Peyer's patch (tissue), 4 donors: Measurements from ENCODE around the gene BFSP2. TPM values are rescaled to one million over a fixed set of nuclear protein-coding genes. Genes with fewer than 3 reads are reported as not detected.
A peak's percentile ranks its signal among the peaks of the same experiment; 100 is the strongest.

Experiments used
- DNase-seq, 3 donors: peaks; one replicate each; pipeline ENCODE4 v3.0.0-alpha.2; 2017 to 2019
- H3K27ac ChIP-seq, 4 donors: fragments of 200-600 bp; sonication (generic); one replicate each; pipeline ENCODE4 v1.5.1; 2016 to 2019
- H3K27me3 ChIP-seq, 2 donors: fragments of 200-600 bp; sonication (generic); one replicate each; pipeline ENCODE4 v1.5.1; 2019
- H3K36me3 ChIP-seq, 3 donors: fragments of 200-600 bp; sonication (generic); one replicate each; pipeline ENCODE4 v1.5.1; 2016 to 2019
- H3K4me1 ChIP-seq, 4 donors: fragments of 200-600 bp; sonication (generic); one replicate each; pipeline ENCODE4 v1.5.1; 2016 to 2019
- H3K4me3 ChIP-seq, 4 donors: fragments of 200-600 bp; sonication (generic); 1 replicate in 3 of 4; 2 replicates in 1 of 4; pipeline ENCODE4 v1.5.1; 2016 to 2019; ENCODE audit warnings: mild to moderate bottlenecking in 1 of 4
- H3K9me3 ChIP-seq, 4 donors: fragments of 200-600 bp; sonication (generic); one replicate each; pipeline ENCODE4 v1.5.1; 2016 to 2019; ENCODE audit warnings: mild to moderate bottlenecking in 1 of 4
- POLR2A ChIP-seq, 2 donors: fragments of 450-650 bp; IDR thresholded peaks; one replicate each; pipeline ENCODE4 v1.5.1; 2017; ENCODE audit warnings: antibody characterized with exemption in 2 of 2, mild to moderate bottlenecking in 2 of 2, moderate library complexity in 2 of 2
- total RNA-seq, 4 donors: library from RNA; depleted of rRNA; stranded (reverse); fragments of >200 nt; gene quantifications; one replicate each; pipeline ENCODE4 v1.1.0, GENCODE V29; 2016
- TF ChIP-seq, protein P1 (sequence below), 6 experiments: fragments of 450-650 bp in 4 of 6; fragments of 200-600 bp in 2 of 6; sonication (generic) in 1 of 6; IDR thresholded peaks; one replicate each; pipeline ENCODE4 v1.5.1; 2017 to 2019; ENCODE audit warnings: antibody characterized with exemption in 6 of 6, mild to moderate bottlenecking in 3 of 6, moderate library complexity in 1 of 6

BFSP2 gene
- total RNA-seq, 4 donors from 2014 or later, result not detected

DNA sequence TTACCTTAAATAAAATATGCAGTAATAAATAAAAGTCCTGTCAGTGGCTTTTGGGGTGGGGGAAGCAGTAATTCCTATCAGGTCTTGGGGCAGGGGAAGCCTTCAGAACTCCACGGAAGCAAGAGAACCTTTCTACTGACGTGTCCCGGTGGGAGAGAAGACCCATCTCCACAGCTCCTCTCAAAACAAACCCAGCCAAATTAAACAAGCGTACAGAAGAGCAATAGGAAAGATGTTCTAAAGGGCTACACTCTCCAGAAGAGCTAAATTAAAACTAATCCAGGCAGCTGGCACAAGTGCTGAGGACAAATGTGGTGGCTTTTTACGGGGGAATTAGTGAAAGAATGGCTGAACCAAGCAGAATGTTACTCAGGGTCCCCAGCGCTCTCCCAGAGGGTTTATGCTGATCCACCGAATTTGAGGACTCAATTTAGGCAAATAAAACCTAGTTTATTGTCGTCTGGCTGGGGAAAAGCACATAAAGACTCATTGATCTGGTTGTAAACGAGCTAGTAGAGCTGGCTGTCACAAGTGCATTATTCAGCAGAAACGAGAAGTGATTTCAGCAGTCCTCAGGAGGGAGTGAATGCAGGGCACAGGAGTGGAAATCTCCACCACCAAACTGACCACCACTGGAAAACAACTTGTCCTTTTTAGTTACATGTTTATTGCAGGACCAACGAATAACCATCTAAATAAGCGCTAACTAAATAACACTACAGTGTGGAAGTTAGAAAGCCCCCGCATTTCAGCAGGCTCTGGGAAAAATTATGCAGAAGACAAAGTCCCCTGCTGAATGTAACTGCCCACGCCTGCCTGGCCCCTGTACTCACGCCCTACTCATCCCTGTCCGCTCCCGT lies 13.5 kb downstream of the BFSP2 start:
- H3K36me3 ChIP-seq, result no peaks in the 10 kb centered on the region
- H3K27ac ChIP-seq, result no peak overlapping the region
- DNase-seq, result no peak
- H3K9me3 ChIP-seq, result no peaks in the 10 kb centered on the region
- no peaks in the 10 kb centered on the region for H3K27me3 ChIP-seq
- H3K4me1 ChIP-seq, result no peaks in the 10 kb centered on the region
- peak overlapping the region in 2 of 4 donors; percentile 1 to 9 for H3K4me3 ChIP-seq
- TF ChIP-seq POLR2A (IDR thresholded peaks at IDR 0.05), result no peak
- TF ChIP-seq, protein P1, sequence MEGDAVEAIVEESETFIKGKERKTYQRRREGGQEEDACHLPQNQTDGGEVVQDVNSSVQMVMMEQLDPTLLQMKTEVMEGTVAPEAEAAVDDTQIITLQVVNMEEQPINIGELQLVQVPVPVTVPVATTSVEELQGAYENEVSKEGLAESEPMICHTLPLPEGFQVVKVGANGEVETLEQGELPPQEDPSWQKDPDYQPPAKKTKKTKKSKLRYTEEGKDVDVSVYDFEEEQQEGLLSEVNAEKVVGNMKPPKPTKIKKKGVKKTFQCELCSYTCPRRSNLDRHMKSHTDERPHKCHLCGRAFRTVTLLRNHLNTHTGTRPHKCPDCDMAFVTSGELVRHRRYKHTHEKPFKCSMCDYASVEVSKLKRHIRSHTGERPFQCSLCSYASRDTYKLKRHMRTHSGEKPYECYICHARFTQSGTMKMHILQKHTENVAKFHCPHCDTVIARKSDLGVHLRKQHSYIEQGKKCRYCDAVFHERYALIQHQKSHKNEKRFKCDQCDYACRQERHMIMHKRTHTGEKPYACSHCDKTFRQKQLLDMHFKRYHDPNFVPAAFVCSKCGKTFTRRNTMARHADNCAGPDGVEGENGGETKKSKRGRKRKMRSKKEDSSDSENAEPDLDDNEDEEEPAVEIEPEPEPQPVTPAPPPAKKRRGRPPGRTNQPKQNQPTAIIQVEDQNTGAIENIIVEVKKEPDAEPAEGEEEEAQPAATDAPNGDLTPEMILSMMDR (IDR thresholded peaks at IDR 0.05), result no peak

DNA sequence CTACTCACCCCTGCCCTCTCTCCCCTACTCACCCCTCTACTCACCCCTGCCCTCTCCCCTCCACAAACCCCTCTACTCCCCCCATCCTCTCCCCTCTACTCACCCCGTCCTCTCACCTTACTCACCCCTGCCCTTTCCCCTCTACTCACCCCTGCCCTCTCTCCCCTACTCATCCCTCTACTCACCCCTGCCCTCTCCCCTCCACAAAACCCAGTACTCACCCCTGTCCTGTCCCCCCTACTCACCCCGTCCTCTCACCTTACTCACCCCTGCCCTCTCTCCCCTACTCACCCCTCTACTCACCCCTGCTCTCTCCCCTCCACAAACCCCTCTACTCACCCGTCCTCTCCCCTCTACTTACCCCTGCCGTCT lies 14.2 kb downstream of the BFSP2 start:
- no peak overlapping the region for H3K4me3 ChIP-seq
- no peaks in the 10 kb centered on the region for H3K27me3 ChIP-seq
- DNase-seq, result no peak
- no peaks in the 10 kb centered on the region for H3K9me3 ChIP-seq
- H3K36me3 ChIP-seq, result no peaks in the 10 kb centered on the region
- no peaks in the 10 kb centered on the region for H3K4me1 ChIP-seq
- H3K27ac ChIP-seq, result no peak overlapping the region
- TF ChIP-seq POLR2A (IDR thresholded peaks at IDR 0.05), result no peak
- TF ChIP-seq, protein P1 (IDR thresholded peaks at IDR 0.05), result no peak

- TF ChIP-seq POLR2A (IDR thresholded peaks at IDR 0.05), result no peak
- TF ChIP-seq, protein P1 (IDR thresholded peaks at IDR 0.05), result no peak
- Histone ChIP-seq H3K36me3 (no peaks in the 10 kb centered on the region), H3K4me3 (no peak overlapping the region), H3K9me3 (no peaks in the 10 kb centered on the region), H3K4me1 (no peaks in the 10 kb centered on the region), H3K27me3 (no peaks in the 10 kb centered on the region), H3K27ac (no peak overlapping the region)
- DNase-seq, result no peak
Observed at GRCh38 chr3:133418361-133418760, 18.5 kb downstream of the BFSP2 start.

DNA sequence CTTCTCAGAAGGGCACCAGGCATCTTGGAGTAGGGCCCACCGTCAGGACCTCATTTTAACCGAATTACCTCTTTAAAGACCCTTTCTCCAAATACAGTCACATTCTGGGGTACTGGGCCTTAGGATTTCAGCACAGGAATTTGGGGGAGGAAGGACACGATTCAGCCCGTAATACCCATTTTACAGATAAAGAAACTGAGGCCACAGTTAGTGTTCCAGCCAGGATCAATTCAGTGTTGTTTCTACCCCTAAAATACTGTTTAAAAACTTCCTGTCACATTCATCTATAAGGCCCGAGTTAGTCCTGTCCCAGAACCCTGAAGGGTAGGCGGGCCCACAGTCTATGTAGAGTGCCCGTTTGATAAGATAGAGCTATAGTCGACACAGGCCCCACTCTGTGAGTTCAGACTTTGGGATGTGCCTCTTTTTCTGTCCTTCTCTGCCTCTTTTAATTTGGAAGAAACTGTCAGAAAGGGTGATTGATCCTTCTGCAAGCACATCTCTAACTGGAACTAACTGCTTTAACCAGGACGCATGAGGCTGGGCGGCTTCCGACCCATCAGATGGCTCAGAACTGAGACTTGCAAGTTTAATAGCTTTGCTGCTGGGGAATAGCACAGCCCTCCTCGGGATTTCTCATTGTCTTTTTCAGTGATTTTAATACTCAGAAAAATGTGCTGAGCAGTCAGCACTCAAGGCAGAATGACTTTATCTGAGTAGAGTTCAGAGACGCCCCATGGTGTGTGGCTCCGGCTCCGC lies 19.5 kb downstream of the BFSP2 start:
- no peak for DNase-seq
- H3K27me3 ChIP-seq, result no peaks in the 10 kb centered on the region
- no peaks in the 10 kb centered on the region for H3K9me3 ChIP-seq
- TF ChIP-seq, protein P1 (IDR thresholded peaks at IDR 0.05), result no peak
- no peak for TF ChIP-seq POLR2A (IDR thresholded peaks at IDR 0.05)
- no peak overlapping the region for H3K27ac ChIP-seq
- peaks cover 0 to 3% (median 0%) of the 10 kb centered on the region in 4 donors for H3K4me1 ChIP-seq
- H3K36me3 ChIP-seq, result no peaks in the 10 kb centered on the region
- H3K4me3 ChIP-seq, result no peak overlapping the region

DNA sequence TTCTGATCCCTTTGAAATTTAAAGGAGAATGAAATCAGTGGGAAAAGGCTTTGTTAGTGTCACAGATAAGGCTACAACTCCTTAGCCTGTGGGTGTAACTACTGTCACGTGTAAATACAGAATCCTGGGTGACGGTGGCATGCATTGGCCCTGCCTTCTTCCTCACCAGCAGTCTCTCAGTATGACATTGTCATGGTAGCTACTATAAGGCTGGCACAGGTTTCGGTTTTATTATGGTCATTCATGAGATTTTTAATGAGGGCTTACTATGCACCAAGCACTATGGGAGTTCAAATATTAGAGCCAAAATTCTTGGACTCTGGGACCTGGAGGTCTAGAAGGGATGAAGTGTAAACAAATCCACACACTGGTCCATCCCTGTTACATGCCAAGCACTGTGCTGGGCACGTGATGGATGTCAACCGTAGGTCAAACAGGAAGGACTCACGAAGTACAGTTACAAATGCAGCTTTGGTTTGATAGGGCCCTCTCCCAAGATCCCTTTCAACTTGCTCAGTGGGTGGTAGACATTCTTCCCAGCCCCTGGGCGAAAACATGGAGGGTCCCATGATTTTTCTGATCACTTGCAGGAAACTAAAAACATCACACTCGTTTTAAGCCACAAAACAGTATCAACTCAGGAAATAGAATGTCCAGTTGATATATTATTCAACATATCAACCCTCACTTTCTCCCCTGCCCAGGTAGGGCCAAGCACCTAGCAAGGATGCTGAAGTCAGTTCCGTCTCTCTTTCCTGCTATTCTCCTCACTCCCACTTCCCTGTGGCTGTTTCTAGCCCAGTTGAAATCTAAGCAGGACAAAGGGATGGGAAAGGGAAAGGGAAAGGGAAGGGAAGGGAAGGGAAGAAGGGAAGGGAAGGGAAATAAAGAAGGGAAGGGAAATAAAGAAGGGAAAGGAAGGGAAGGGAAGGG lies 25.3 kb downstream of the BFSP2 start:
- Histone ChIP-seq H3K27me3 (no peaks in the 10 kb centered on the region), H3K27ac (no peak overlapping the region), H3K4me3 (no peak overlapping the region), H3K36me3 (no peaks in the 10 kb centered on the region), H3K4me1 (peaks cover 0 to 3% (median 0%) of the 10 kb centered on the region in 4 donors), H3K9me3 (no peaks in the 10 kb centered on the region)
- no peak for DNase-seq
- no peak for TF ChIP-seq POLR2A (IDR thresholded peaks at IDR 0.05)
- TF ChIP-seq, protein P1 (IDR thresholded peaks at IDR 0.05), result no peak
